ENCODE measurements around the gene NPBWR2.

DNA sequence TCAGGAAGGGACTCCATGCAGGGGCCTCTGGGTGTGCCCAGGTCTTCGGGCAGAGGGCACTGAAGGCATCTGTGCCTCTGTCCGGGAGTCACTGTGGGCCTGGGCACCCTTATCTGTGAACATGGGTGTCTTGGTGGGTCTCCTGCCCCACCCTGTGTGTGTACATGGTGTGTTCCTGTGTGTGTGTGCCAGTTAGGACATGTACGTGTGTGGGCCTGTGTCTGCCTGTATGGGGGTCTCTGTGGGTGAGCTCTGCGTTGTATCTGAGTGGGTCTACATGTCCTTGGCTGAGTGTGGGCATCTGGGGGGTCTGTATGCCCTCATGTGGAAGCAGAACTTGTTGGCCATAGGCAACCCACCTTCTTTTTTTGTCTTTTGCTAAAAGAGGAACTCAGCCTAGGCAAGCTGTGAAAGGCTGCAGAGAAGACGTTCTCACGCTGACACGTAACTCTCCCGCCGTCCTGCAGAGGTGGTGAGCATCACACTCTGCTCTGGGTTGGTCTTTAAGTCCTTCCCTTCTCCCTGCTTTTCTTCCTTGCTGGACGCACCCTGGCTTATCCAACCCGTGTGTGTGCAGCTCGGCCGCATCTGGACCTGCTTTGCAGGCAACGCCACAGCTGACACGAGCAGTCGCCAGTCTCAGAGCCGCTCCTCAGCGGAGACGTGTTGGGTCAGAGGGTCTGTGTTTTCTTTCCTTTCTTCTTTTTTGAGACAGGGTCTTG is 532 bp upstream of the NPBWR2 start:
- TF ChIP-seq, protein P1, sequence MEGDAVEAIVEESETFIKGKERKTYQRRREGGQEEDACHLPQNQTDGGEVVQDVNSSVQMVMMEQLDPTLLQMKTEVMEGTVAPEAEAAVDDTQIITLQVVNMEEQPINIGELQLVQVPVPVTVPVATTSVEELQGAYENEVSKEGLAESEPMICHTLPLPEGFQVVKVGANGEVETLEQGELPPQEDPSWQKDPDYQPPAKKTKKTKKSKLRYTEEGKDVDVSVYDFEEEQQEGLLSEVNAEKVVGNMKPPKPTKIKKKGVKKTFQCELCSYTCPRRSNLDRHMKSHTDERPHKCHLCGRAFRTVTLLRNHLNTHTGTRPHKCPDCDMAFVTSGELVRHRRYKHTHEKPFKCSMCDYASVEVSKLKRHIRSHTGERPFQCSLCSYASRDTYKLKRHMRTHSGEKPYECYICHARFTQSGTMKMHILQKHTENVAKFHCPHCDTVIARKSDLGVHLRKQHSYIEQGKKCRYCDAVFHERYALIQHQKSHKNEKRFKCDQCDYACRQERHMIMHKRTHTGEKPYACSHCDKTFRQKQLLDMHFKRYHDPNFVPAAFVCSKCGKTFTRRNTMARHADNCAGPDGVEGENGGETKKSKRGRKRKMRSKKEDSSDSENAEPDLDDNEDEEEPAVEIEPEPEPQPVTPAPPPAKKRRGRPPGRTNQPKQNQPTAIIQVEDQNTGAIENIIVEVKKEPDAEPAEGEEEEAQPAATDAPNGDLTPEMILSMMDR (IDR thresholded peaks at IDR 0.05) = no peak
- TF ChIP-seq EZH2 (IDR thresholded peaks at IDR 0.05) = no peak
- TF ChIP-seq EZH2phosphoT487 (IDR thresholded peaks at IDR 0.05) = no peak
